A673 (cell line): ENCODE results near the gene PLCG2. TPM values are rescaled to one million over a fixed set of nuclear protein-coding genes. Genes with fewer than 3 reads are reported as not detected.

ENCODE experiments used
- BruUV-seq: library from RNA; stranded (reverse); fragments of 400-500 nt; replicated peaks from 2 replicates; lab custom pipeline; 2021; lab: Mats Ljungman, UMichigan
- CTCF ChIA-PET: fragments of 300-600 bp; sonication (Branson Sonifier 250); formaldehyde crosslinking; loops from one replicate; lab custom pipeline; 2022; ENCODE audit warnings: antibody characterized with exemption; lab: Charles Lee
- POLR2A ChIA-PET: fragments of 300-600 bp; sonication (Branson Sonifier 250); formaldehyde crosslinking; loops from one replicate; lab custom pipeline; 2022; ENCODE audit warnings: antibody characterized with exemption; ENCODE audit not compliant: low non-redundant PET; lab: Charles Lee
- DNase-seq: peaks from one replicate; pipeline ENCODE4 v3.0.0-alpha.2; 2015; ENCODE audit warnings: low spot score
- H3K27ac ChIP-seq: fragments of 200-600 bp; sonication (generic); 2 replicates; pipeline ENCODE4 v1.5.1; 2016; ENCODE audit warnings: mixed run types, low read depth, mild to moderate bottlenecking, mixed read lengths, antibody characterized with exemption, low read length; ENCODE audit not compliant: poor library complexity, severe bottlenecking
- H3K27me3 ChIP-seq: fragments of 200-600 bp; sonication (generic); replicated peaks from 2 replicates; pipeline ENCODE4 v1.6.1; 2017; ENCODE audit warnings: mixed run types, low read depth, mild to moderate bottlenecking, mixed read lengths, antibody characterized with exemption, low read length; ENCODE audit not compliant: insufficient read depth, poor library complexity
- H3K36me3 ChIP-seq: fragments of 200-600 bp; sonication (generic); 2 replicates; pipeline ENCODE4 v1.6.1; 2016; ENCODE audit warnings: mixed run types, mild to moderate bottlenecking, mixed read lengths, antibody characterized with exemption, low read length; ENCODE audit not compliant: insufficient read depth, poor library complexity, severe bottlenecking
- H3K4me1 ChIP-seq: fragments of 200-600 bp; sonication (generic); 2 replicates; pipeline ENCODE4 v1.6.1; 2017; ENCODE audit warnings: mixed run types, mild to moderate bottlenecking, mixed read lengths, antibody characterized with exemption, low read length; ENCODE audit not compliant: insufficient read depth, poor library complexity, severe bottlenecking
- H3K4me3 ChIP-seq: fragments of 200-600 bp; sonication (generic); 2 replicates; pipeline ENCODE4 v1.5.1; 2016; ENCODE audit warnings: low read depth, mixed run types, mild to moderate bottlenecking, mixed read lengths, low read length; ENCODE audit not compliant: poor library complexity, severe bottlenecking
- H3K9me3 ChIP-seq: fragments of 200-600 bp; sonication (generic); 2 replicates; pipeline ENCODE4 v1.6.1; 2016; ENCODE audit warnings: mixed run types, low read depth, mild to moderate bottlenecking, mixed read lengths, antibody characterized with exemption, low read length; ENCODE audit not compliant: poor library complexity, severe bottlenecking
- CTCF ChIP-seq: fragments of 300-800, 200-600 bp; sonication (generic); conservative IDR thresholded peaks from 2 replicates; pipeline ENCODE4 v1.5.1; 2017; ENCODE audit warnings: low read depth, mild to moderate bottlenecking, antibody characterized with exemption, low read length, moderate library complexity, mixed read lengths
- EZH2 ChIP-seq: fragments of 200-600 bp; sonication (generic); IDR thresholded peaks from 2 replicates; pipeline ENCODE4 v1.6.1; 2017; ENCODE audit warnings: borderline replicate concordance, low read depth, mild to moderate bottlenecking, mixed read lengths, antibody characterized with exemption, low read length; ENCODE audit not compliant: poor library complexity, severe bottlenecking
- intact Hi-C: fragments of 100-400 bp; cut with micrococcal nuclease; formaldehyde crosslinking; loops from one replicate; pipeline ENCODE4 v1.10.0; 2022; ENCODE audit not compliant: unreplicated experiment
- total RNA-seq: library from RNA; stranded (reverse); gene quantifications from 2 replicates; pipeline ENCODE4 v1.2.3, GENCODE V29; 2021

The PLCG2 gene
- total RNA-seq, 1 experiment from 2014 or later = 9.6 TPM

- ChIA-PET POLR2A (no interaction called here), CTCF (no interaction called here)
- H3K27ac ChIP-seq = no peak overlapping the region
- intact Hi-C loops = no loop called here
- no peaks in the 10 kb centered on the region for H3K27me3 ChIP-seq
- TF ChIP-seq CTCF (no peak), EZH2 (no peak)
- H3K4me3 ChIP-seq = no peak overlapping the region
- H3K4me1 ChIP-seq = no peaks in the 10 kb centered on the region
- no peaks in the 10 kb centered on the region for H3K36me3 ChIP-seq
- no peak for DNase-seq
- H3K9me3 ChIP-seq = no peaks in the 10 kb centered on the region
- BruUV-seq = no TSS peak
Observed at GRCh38 chr16:81834868-81835267, 55.8 kb downstream of the PLCG2 start.

- BruUV-seq = no TSS peak
- no peak for DNase-seq
- H3K27me3 ChIP-seq = no peaks in the 10 kb centered on the region
- H3K4me1 ChIP-seq = no peaks in the 10 kb centered on the region
- no peaks in the 10 kb centered on the region for H3K9me3 ChIP-seq
- intact Hi-C loops = no loop called here
- no peak overlapping the region for H3K4me3 ChIP-seq
- TF ChIP-seq EZH2 (no peak), CTCF (no peak)
- no peak overlapping the region for H3K27ac ChIP-seq
- POLR2A ChIA-PET = no interaction called here
- CTCF ChIA-PET = no interaction called here
- H3K36me3 ChIP-seq = no peaks in the 10 kb centered on the region
Observed at GRCh38 chr16:81836279-81837054, 57.4 kb downstream of the PLCG2 start.

- TF ChIP-seq CTCF (no peak), EZH2 (no peak)
- Histone ChIP-seq H3K4me3 (no peak overlapping the region), H3K4me1 (no peaks in the 10 kb centered on the region), H3K27ac (no peak overlapping the region), H3K27me3 (no peaks in the 10 kb centered on the region), H3K36me3 (no peaks in the 10 kb centered on the region), H3K9me3 (no peaks in the 10 kb centered on the region)
- no peak for DNase-seq
- POLR2A ChIA-PET = no interaction called here
- no TSS peak for BruUV-seq
- CTCF ChIA-PET = no interaction called here
- intact Hi-C loops = no loop called here
Observed at GRCh38 chr16:81837312-81837751, 58.2 kb downstream of the PLCG2 start.
